Gastroesophageal sphincter (tissue), 3 donors: ENCODE measurements around the gene CUL5.
A peak's percentile ranks its signal among the peaks of the same experiment; 100 is the strongest.

Source experiments
- EP300 ChIP-seq: sonication (generic); formaldehyde crosslinking; IDR thresholded peaks from one replicate; pipeline ENCODE4 v1.6.1; 2017; ENCODE audit warnings: antibody characterized with exemption, mild to moderate bottlenecking
- POLR2A ChIP-seq, 2 donors: fragments of 450-650 bp; IDR thresholded peaks; one replicate each; pipeline ENCODE4 v1.6.1; 2017; ENCODE audit warnings: antibody characterized with exemption in 2 of 2, mild to moderate bottlenecking in 2 of 2, moderate library complexity in 1 of 2
- POLR2AphosphoS5 ChIP-seq: sonication (generic); formaldehyde crosslinking; IDR thresholded peaks from one replicate; pipeline ENCODE4 v1.6.1; 2017; ENCODE audit warnings: antibody characterized with exemption
- TF ChIP-seq, protein P1 (sequence below), 4 experiments: fragments of 200-600 bp in 2 of 4; fragments of 450-650 bp in 2 of 4; sonication (generic) in 1 of 4; IDR thresholded peaks; one replicate each; pipeline ENCODE4 v1.5.1; 2017 to 2019; ENCODE audit warnings: antibody characterized with exemption in 4 of 4, mild to moderate bottlenecking in 2 of 4, moderate library complexity in 2 of 4

DNA sequence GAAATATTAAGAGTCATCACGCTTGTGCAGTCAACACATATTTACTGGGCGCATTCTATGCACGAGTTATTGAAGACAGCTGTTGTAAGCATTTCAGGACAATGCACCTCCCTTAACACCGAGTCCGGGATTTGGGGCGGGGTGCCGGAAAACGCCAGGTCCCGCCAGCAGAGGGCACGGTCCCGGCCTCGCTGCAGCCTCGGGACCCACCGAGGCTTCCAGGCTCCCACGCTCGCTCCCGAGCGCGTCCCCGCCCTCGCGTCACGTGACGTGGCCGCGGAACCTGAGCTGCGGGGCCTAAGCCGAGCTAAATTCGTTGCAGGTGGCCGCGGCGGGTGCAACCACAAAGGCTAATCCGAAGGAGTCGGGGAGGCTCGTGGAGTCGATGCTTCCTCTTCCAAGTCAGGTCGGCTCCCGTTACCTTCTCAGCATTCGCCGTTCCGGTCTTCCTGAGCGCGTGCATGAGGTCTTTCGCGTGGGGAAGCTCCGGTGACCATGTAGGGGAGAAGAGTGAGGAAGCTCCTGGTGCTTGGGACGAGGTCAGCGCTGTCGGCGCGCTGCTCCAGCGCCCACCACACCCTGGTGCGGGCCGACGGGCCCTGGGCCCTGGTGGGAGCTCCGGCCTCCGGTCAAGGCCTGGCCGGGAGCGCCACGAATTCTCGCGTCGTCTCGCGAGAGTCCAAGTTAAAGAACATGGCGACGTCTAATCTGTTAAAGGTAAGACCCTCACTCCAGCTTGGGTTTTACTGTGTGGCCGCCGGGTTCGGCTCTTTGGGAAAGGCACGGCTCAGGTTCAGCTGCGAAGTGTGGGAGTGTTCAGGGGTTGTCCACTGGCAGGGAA is at the start of gene CUL5:
- TF ChIP-seq, protein P1, sequence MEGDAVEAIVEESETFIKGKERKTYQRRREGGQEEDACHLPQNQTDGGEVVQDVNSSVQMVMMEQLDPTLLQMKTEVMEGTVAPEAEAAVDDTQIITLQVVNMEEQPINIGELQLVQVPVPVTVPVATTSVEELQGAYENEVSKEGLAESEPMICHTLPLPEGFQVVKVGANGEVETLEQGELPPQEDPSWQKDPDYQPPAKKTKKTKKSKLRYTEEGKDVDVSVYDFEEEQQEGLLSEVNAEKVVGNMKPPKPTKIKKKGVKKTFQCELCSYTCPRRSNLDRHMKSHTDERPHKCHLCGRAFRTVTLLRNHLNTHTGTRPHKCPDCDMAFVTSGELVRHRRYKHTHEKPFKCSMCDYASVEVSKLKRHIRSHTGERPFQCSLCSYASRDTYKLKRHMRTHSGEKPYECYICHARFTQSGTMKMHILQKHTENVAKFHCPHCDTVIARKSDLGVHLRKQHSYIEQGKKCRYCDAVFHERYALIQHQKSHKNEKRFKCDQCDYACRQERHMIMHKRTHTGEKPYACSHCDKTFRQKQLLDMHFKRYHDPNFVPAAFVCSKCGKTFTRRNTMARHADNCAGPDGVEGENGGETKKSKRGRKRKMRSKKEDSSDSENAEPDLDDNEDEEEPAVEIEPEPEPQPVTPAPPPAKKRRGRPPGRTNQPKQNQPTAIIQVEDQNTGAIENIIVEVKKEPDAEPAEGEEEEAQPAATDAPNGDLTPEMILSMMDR (IDR thresholded peaks at IDR 0.05) = peak; percentile 68 to 98 (median 85)
- TF ChIP-seq POLR2A (IDR thresholded peaks at IDR 0.05) (peak; percentile 57 to 59), POLR2AphosphoS5 (peak; percentile 50), EP300 (no peak)
